ENCODE data around the gene KCNQ5. TPM values are rescaled to one million over a fixed set of nuclear protein-coding genes. Genes with fewer than 3 reads are reported as not detected.
A peak's percentile ranks its signal among the peaks of the same experiment; 100 is the strongest.

KCNQ5 gene
- total RNA-seq, 1 experiment from 2014 or later: 17.8 TPM

DNA sequence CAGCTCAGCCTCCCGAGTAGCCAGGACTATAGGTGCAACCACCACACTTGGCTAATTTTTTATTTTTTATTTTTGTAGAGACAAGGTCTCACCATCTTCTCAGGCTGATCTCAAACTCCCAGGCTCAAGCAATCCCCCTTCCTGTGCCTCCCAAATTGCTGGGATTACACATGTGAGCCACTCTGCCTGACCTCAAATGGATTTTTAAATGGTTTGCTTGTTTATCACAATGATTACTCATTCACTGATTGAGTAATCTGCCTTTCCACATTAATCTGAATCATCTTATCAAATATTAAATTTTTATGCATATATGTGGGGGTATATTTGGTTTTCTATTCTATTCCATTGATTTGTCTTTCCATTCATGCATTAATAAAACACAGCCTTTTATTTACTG, 612.9 kb downstream of the KCNQ5 start:
- CTCF ChIA-PET: no interaction called here
- POLR2A ChIA-PET (ENCODE audit: low non-redundant PET): no interaction called here
- intact Hi-C loops (cut with micrococcal nuclease; ENCODE audit: unreplicated experiment): no loop called here
- Histone ChIP-seq H3K27me3 (replicated peaks; ENCODE audit: insufficient read depth, low read depth, low read length, poor library complexity) (no peaks in the 10 kb centered on the region), H3K36me3 (ENCODE audit: insufficient read depth, low read length, poor library complexity, severe bottlenecking) (no peaks in the 10 kb centered on the region), H3K27ac (ENCODE audit: low read depth, low read length, poor library complexity, severe bottlenecking) (no peak overlapping the region), H3K4me3 (ENCODE audit: low read depth, low read length, poor library complexity, severe bottlenecking) (no peak overlapping the region), H3K4me1 (ENCODE audit: insufficient read depth, low read length, poor library complexity, severe bottlenecking) (no peaks in the 10 kb centered on the region), H3K9me3 (ENCODE audit: low read depth, low read length, poor library complexity, severe bottlenecking) (no peaks in the 10 kb centered on the region)
- no peak for DNase-seq (ENCODE audit: low spot score)
- no TSS peak for BruUV-seq (replicated peaks)
- TF ChIP-seq EZH2 (IDR thresholded peaks at IDR 0.05; ENCODE audit: borderline replicate concordance, low read depth, low read length, poor library complexity, severe bottlenecking) (no peak), CTCF (conservative IDR thresholded peaks at IDR 0.05; ENCODE audit: low read depth, low read length) (no peak)

- no peak for TF ChIP-seq CTCF (conservative IDR thresholded peaks at IDR 0.05; ENCODE audit: low read depth, low read length)
- no peak for TF ChIP-seq EZH2 (IDR thresholded peaks at IDR 0.05; ENCODE audit: borderline replicate concordance, low read depth, low read length, poor library complexity, severe bottlenecking)
- no TSS peak for BruUV-seq (replicated peaks)
- CTCF ChIA-PET: no interaction called here
- no peaks in the 10 kb centered on the region for H3K9me3 ChIP-seq (ENCODE audit: low read depth, low read length, poor library complexity, severe bottlenecking)
- no peaks in the 10 kb centered on the region for H3K27me3 ChIP-seq (replicated peaks; ENCODE audit: insufficient read depth, low read depth, low read length, poor library complexity)
- DNase-seq (ENCODE audit: low spot score): peak; percentile 10
- no peaks in the 10 kb centered on the region for H3K36me3 ChIP-seq (ENCODE audit: insufficient read depth, low read length, poor library complexity, severe bottlenecking)
- intact Hi-C loops (cut with micrococcal nuclease; ENCODE audit: unreplicated experiment): no loop called here
- H3K4me3 ChIP-seq (ENCODE audit: low read depth, low read length, poor library complexity, severe bottlenecking): no peak overlapping the region
- POLR2A ChIA-PET (ENCODE audit: low non-redundant PET): interaction anchor here (0.7 kb wide), 1 partner anchor 709 kb away, joined by 15 read pairs; no protein-coding TSS in a partner anchor
- H3K27ac ChIP-seq (ENCODE audit: low read depth, low read length, poor library complexity, severe bottlenecking): no peak overlapping the region
- no peaks in the 10 kb centered on the region for H3K4me1 ChIP-seq (ENCODE audit: insufficient read depth, low read length, poor library complexity, severe bottlenecking)
These were observed 614.4 kb downstream of the KCNQ5 start for GRCh38 chr6:73236144-73236750.

GRCh38 chr6:73240730-73241129, 618.9 kb downstream of the KCNQ5 start:
- no TSS peak for BruUV-seq (replicated peaks)
- Histone ChIP-seq H3K4me3 (ENCODE audit: low read depth, low read length, poor library complexity, severe bottlenecking) (no peak overlapping the region), H3K9me3 (ENCODE audit: low read depth, low read length, poor library complexity, severe bottlenecking) (no peaks in the 10 kb centered on the region), H3K36me3 (ENCODE audit: insufficient read depth, low read length, poor library complexity, severe bottlenecking) (no peaks in the 10 kb centered on the region), H3K4me1 (ENCODE audit: insufficient read depth, low read length, poor library complexity, severe bottlenecking) (no peaks in the 10 kb centered on the region), H3K27me3 (replicated peaks; ENCODE audit: insufficient read depth, low read depth, low read length, poor library complexity) (no peaks in the 10 kb centered on the region), H3K27ac (ENCODE audit: low read depth, low read length, poor library complexity, severe bottlenecking) (no peak overlapping the region)
- ChIA-PET POLR2A (ENCODE audit: low non-redundant PET) (no interaction called here), CTCF (no interaction called here)
- DNase-seq (ENCODE audit: low spot score): no peak
- no peak for TF ChIP-seq EZH2 (IDR thresholded peaks at IDR 0.05; ENCODE audit: borderline replicate concordance, low read depth, low read length, poor library complexity, severe bottlenecking)
- no peak for TF ChIP-seq CTCF (conservative IDR thresholded peaks at IDR 0.05; ENCODE audit: low read depth, low read length)
- intact Hi-C loops (cut with micrococcal nuclease; ENCODE audit: unreplicated experiment): no loop called here
